Vagina (tissue), 2 donors: ENCODE data around the gene HMGB2.

ENCODE experiments used
- CTCF ChIP-seq, 3 experiments: fragments of 450-650 bp in 2 of 3; fragments of 200-600 bp in 1 of 3; sonication (generic) in 1 of 3; IDR thresholded peaks; one replicate each; pipeline ENCODE4 v1.5.1; 2017 to 2019; ENCODE audit warnings: antibody characterized with exemption in 3 of 3, mild to moderate bottlenecking in 2 of 3, moderate library complexity in 2 of 3
- POLR2AphosphoS5 ChIP-seq, 2 donors: sonication (generic); formaldehyde crosslinking; IDR thresholded peaks; one replicate each; pipeline ENCODE4 v1.9.0; 2017; ENCODE audit warnings: antibody characterized with exemption in 2 of 2, mild to moderate bottlenecking in 2 of 2, low read depth in 1 of 2; ENCODE audit not compliant: insufficient read depth in 1 of 2

GRCh38 chr4:173289353-173289727 is 44.8 kb downstream of the HMGB2 start:
- TF ChIP-seq CTCF (IDR thresholded peaks at IDR 0.05), result no peak
- no peak for TF ChIP-seq POLR2AphosphoS5 (IDR thresholded peaks at IDR 0.05; ENCODE audit: insufficient read depth in 1 of 2, low read depth in 1 of 2)
